Uterus (tissue), 4 donors: ENCODE results near the gene RABGGTA. TPM values are rescaled to one million over a fixed set of nuclear protein-coding genes. Genes with fewer than 3 reads are reported as not detected.

Experiments used
- DNase-seq, 2 donors: peaks; one replicate each; pipeline ENCODE4 v3.0.0-alpha.2; 2019 to 2020
- H3K27ac ChIP-seq, 2 donors: fragments of 200-600 bp; sonication (generic); 1 replicate in 1 of 2; 2 replicates in 1 of 2; pipeline ENCODE4 v1.5.1; 2016 to 2018
- H3K27me3 ChIP-seq, 2 donors: fragments of 200-600 bp; sonication (generic); one replicate each; pipeline ENCODE4 v1.5.1; 2018 to 2019; ENCODE audit warnings: control low read depth in 1 of 2
- H3K36me3 ChIP-seq, 2 donors: fragments of 200-600 bp; sonication (generic); one replicate each; pipeline ENCODE4 v1.5.1; 2019; ENCODE audit warnings: control low read depth in 1 of 2
- H3K4me1 ChIP-seq, 2 donors: fragments of 200-600 bp; sonication (generic); one replicate each; pipeline ENCODE4 v1.5.1; 2018 to 2019; ENCODE audit warnings: control low read depth in 1 of 2
- H3K4me3 ChIP-seq, 2 donors: fragments of 200-600 bp; sonication (generic); 1 replicate in 1 of 2; 2 replicates in 1 of 2; pipeline ENCODE4 v1.5.1; 2018 to 2019; ENCODE audit warnings: mild to moderate bottlenecking in 1 of 2
- H3K9me3 ChIP-seq, 2 donors: fragments of 200-600 bp; sonication (generic); one replicate each; pipeline ENCODE4 v1.5.1; 2019; ENCODE audit warnings: control low read depth in 1 of 2
- CTCF ChIP-seq, 4 experiments: fragments of 200-600 bp in 2 of 4; fragments of 450-650 bp in 2 of 4; sonication (generic) in 2 of 4; IDR thresholded peaks; one replicate each; pipeline ENCODE4 v1.5.1; 2016 to 2019; ENCODE audit warnings: antibody characterized with exemption in 4 of 4, mild to moderate bottlenecking in 2 of 4, moderate library complexity in 1 of 4
- POLR2A ChIP-seq, 2 donors: fragments of 450-650 bp; IDR thresholded peaks; one replicate each; pipeline ENCODE4 v1.6.1; 2016; ENCODE audit warnings: antibody characterized with exemption in 2 of 2, mild to moderate bottlenecking in 1 of 2, moderate library complexity in 1 of 2
- intact Hi-C: fragments of 100-400 bp; cut with DNase I; formaldehyde crosslinking; loops from one replicate; pipeline ENCODE4 v1.15.1; 2023; ENCODE audit warnings: low total_unique reads
- total RNA-seq, 4 donors: library from RNA; depleted of rRNA in 3 of 4; stranded (reverse); fragments of >200 nt in 3 of 4; gene quantifications; one replicate each; pipeline versions ENCODE4 v1.1.0 to v1.2.4, GENCODE V29; 2014 to 2023
- donor health status: DM: yes; HTN: yes; CAD: no.

RABGGTA gene
- total RNA-seq, 4 donors from 2014 or later, result 9.2 to 67.9 (median 23.2) TPM

- H3K27me3 ChIP-seq, result no peaks in the 10 kb centered on the region
- no peak overlapping the region for H3K4me3 ChIP-seq
- TF ChIP-seq CTCF (IDR thresholded peaks at IDR 0.05), result no peak
- TF ChIP-seq POLR2A (IDR thresholded peaks at IDR 0.05), result no peak
- intact Hi-C loops, result no loop called here
- no peaks in the 10 kb centered on the region for H3K4me1 ChIP-seq
- H3K9me3 ChIP-seq, result no peaks in the 10 kb centered on the region
- no peak overlapping the region for H3K27ac ChIP-seq
- DNase-seq, result no peak
- no peaks in the 10 kb centered on the region for H3K36me3 ChIP-seq
These were observed 8.1 kb upstream of the RABGGTA start for GRCh38 chr14:24279301-24280186.

- Histone ChIP-seq H3K9me3 (no peaks in the 10 kb centered on the region), H3K27ac (no peak overlapping the region), H3K27me3 (no peaks in the 10 kb centered on the region), H3K36me3 (no peaks in the 10 kb centered on the region), H3K4me3 (no peak overlapping the region), H3K4me1 (no peaks in the 10 kb centered on the region)
- TF ChIP-seq CTCF (IDR thresholded peaks at IDR 0.05) (no peak), POLR2A (IDR thresholded peaks at IDR 0.05) (no peak)
- DNase-seq, result no peak
- intact Hi-C loops, result no loop called here
These were observed 7.0 kb upstream of the RABGGTA start for GRCh38 chr14:24278424-24278823.

GRCh38 chr14:24277606-24278321 is 6.4 kb upstream of the RABGGTA start:
- no peak overlapping the region for H3K27ac ChIP-seq
- no peak for DNase-seq
- TF ChIP-seq POLR2A (IDR thresholded peaks at IDR 0.05) (no peak), CTCF (IDR thresholded peaks at IDR 0.05) (no peak)
- H3K9me3 ChIP-seq, result no peaks in the 10 kb centered on the region
- H3K4me1 ChIP-seq, result no peaks in the 10 kb centered on the region
- no peaks in the 10 kb centered on the region for H3K36me3 ChIP-seq
- intact Hi-C loops, result no loop called here
- H3K4me3 ChIP-seq, result no peak overlapping the region
- H3K27me3 ChIP-seq, result no peaks in the 10 kb centered on the region

GRCh38 chr14:24277071-24277470 is 5.7 kb upstream of the RABGGTA start:
- intact Hi-C loops, result no loop called here
- TF ChIP-seq POLR2A (IDR thresholded peaks at IDR 0.05) (no peak), CTCF (IDR thresholded peaks at IDR 0.05) (no peak)
- Histone ChIP-seq H3K4me1 (no peaks in the 10 kb centered on the region), H3K4me3 (no peak overlapping the region), H3K27me3 (no peaks in the 10 kb centered on the region), H3K36me3 (no peaks in the 10 kb centered on the region), H3K27ac (no peak overlapping the region), H3K9me3 (no peaks in the 10 kb centered on the region)
- no peak for DNase-seq

- Histone ChIP-seq H3K27me3 (no peaks in the 10 kb centered on the region), H3K4me1 (no peaks in the 10 kb centered on the region), H3K27ac (no peak overlapping the region), H3K4me3 (no peak overlapping the region), H3K36me3 (no peaks in the 10 kb centered on the region), H3K9me3 (no peaks in the 10 kb centered on the region)
- intact Hi-C loops, result no loop called here
- no peak for DNase-seq
- TF ChIP-seq CTCF (IDR thresholded peaks at IDR 0.05) (no peak), POLR2A (IDR thresholded peaks at IDR 0.05) (no peak)
These were observed 2.7 kb upstream of the RABGGTA start for GRCh38 chr14:24274101-24274543.
